Activated T-cell treated with anti-CD3 and anti-CD28 coated beads for 24 hours (primary cell): ENCODE data around the gene PTPN6.

Source experiments
- DNase-seq: peaks from one replicate; pipeline ENCODE4 v3.0.0-alpha.2; 2020; ENCODE audit warnings: low read depth

Gene PTPN6

GRCh38 chr12:6941782-6942181 is 9.4 kb upstream of the PTPN6 start:
- DNase-seq, result no peak

GRCh38 chr12:6942331-6942665 is 8.9 kb upstream of the PTPN6 start:
- DNase-seq, result no peak

GRCh38 chr12:6943389-6943721 is 7.8 kb upstream of the PTPN6 start:
- no peak for DNase-seq

- DNase-seq, result peak; percentile 81
Observed at GRCh38 chr12:6943722-6944380, 7.3 kb upstream of the PTPN6 start, which contains the start of the genes C12orf57 and RNU7-1. TSS of gene C12orf57 (plus strand) at chr12:6944022. CDS start at chr12:6944122, 100 bp downstream. TSS of gene RNU7-1 (plus strand) at chr12:6943816.

- peak; percentile 81 for DNase-seq
Observed at GRCh38 chr12:6944381-6945186, 6.6 kb upstream of the PTPN6 start.

GRCh38 chr12:6945613-6946012 is 5.5 kb upstream of the PTPN6 start:
- DNase-seq, result no peak

GRCh38 chr12:6946033-6946919 is 4.9 kb upstream of the PTPN6 start:
- no peak for DNase-seq

- DNase-seq, result no peak
Observed at GRCh38 chr12:6946920-6947374, 4.2 kb upstream of the PTPN6 start.

GRCh38 chr12:6947615-6948014 is 3.5 kb upstream of the PTPN6 start:
- no peak for DNase-seq

GRCh38 chr12:6948873-6949594 is 2.1 kb upstream of the PTPN6 start:
- no peak for DNase-seq

GRCh38 chr12:6950401-6950801 is 755 bp upstream of the PTPN6 start:
- no peak for DNase-seq

GRCh38 chr12:6951551-6952120 is 480 bp downstream of the PTPN6 start:
- no peak for DNase-seq

GRCh38 chr12:6952121-6952862 is 1.1 kb downstream of the PTPN6 start:
- DNase-seq, result no peak

GRCh38 chr12:6952863-6953441 is 1.8 kb downstream of the PTPN6 start:
- DNase-seq, result no peak

- peak; percentile 83 for DNase-seq
Observed at GRCh38 chr12:6953442-6954315, 2.5 kb downstream of the PTPN6 start.

- DNase-seq, result no peak
Observed at GRCh38 chr12:6954316-6955107, 3.4 kb downstream of the PTPN6 start.

- DNase-seq, result no peak
Observed at GRCh38 chr12:6955108-6956020, 4.2 kb downstream of the PTPN6 start.
